Heart left ventricle (tissue), 16 donors: ENCODE measurements around the gene CDCA3. TPM values are rescaled to one million over a fixed set of nuclear protein-coding genes. Genes with fewer than 3 reads are reported as not detected.
A peak's percentile ranks its signal among the peaks of the same experiment; 100 is the strongest.

Source experiments
- ATAC-seq, 4 donors: fragments of 200-7000 bp; cut with Tn5 transposase; one replicate each; pipeline ENCODE4 v1.9.1; 2020 to 2022; ENCODE audit warnings: moderate library complexity in 4 of 4, mild to moderate bottlenecking in 3 of 4, moderate number of reproducible peaks in 1 of 4
- DNase-seq, 5 donors: peaks; one replicate each; pipeline ENCODE4 v3.0.0-alpha.2; 2020
- H3K27ac ChIP-seq, 12 donors: fragments of 200-600 bp; sonication (generic) in 4 of 12; one replicate each; pipeline versions ENCODE4 v1.5.0 to v1.8.0; 2016 to 2022; ENCODE audit warnings: mild to moderate bottlenecking in 2 of 12
- H3K27me3 ChIP-seq, 9 donors: fragments of 200-600 bp; sonication (generic) in 2 of 9; one replicate each; pipeline versions ENCODE4 v1.5.1 to v1.8.0; 2016 to 2022; ENCODE audit warnings: mild to moderate bottlenecking in 3 of 9
- H3K36me3 ChIP-seq, 9 donors: fragments of 200-600 bp; sonication (generic) in 2 of 9; one replicate each; pipeline versions ENCODE4 v1.5.0 to v1.8.0; 2018 to 2022; ENCODE audit warnings: mild to moderate bottlenecking in 2 of 9
- H3K4me1 ChIP-seq, 12 donors: fragments of 200-600 bp; sonication (generic) in 4 of 12; one replicate each; pipeline versions ENCODE4 v1.5.0 to v1.8.0; 2016 to 2022; ENCODE audit warnings: mild to moderate bottlenecking in 3 of 12
- H3K4me3 ChIP-seq, 12 donors: fragments of 200-600 bp; sonication (generic) in 4 of 12; one replicate each; pipeline versions ENCODE4 v1.5.0 to v1.8.0; 2017 to 2022; ENCODE audit warnings: mild to moderate bottlenecking in 9 of 12, moderate library complexity in 4 of 12
- H3K9me3 ChIP-seq, 12 donors: fragments of 200-600 bp; sonication (generic) in 4 of 12; one replicate each; pipeline versions ENCODE4 v1.5.0 to v1.8.0; 2016 to 2022; ENCODE audit warnings: mild to moderate bottlenecking in 1 of 12
- CTCF ChIP-seq, 12 donors: fragments of 200-600 bp; sonication (generic) in 4 of 12; IDR thresholded peaks; one replicate each; pipeline versions ENCODE4 v1.5.0 to v1.8.0; 2018 to 2022; ENCODE audit warnings: antibody characterized with exemption in 12 of 12, mild to moderate bottlenecking in 5 of 12
- POLR2A ChIP-seq, 2 donors: fragments of 450-650 bp; IDR thresholded peaks; one replicate each; pipeline ENCODE4 v1.6.1; 2017; ENCODE audit warnings: antibody characterized with exemption in 2 of 2, mild to moderate bottlenecking in 2 of 2, moderate library complexity in 2 of 2
- WGBS, 4 donors: extraction: QIAGEN DNeasy Blood & Tissue Kit in 2 of 4; methylation state at CpG; one replicate each; pipeline versions ENCODE4 v1.1.5 to v1.1.7; 2013 to 2018; 5-methylcytosine and 5-hydroxymethylcytosine counted together
- intact Hi-C, 10 donors: fragments of 100-400 bp; cut with DNase I; formaldehyde crosslinking; loops; one replicate each; pipeline versions ENCODE4 v1.11.1 to v1.14.2; 2022
- polyA plus RNA-seq, 2 donors: library from polyadenylated mRNA; stranded (reverse); fragments of 200-250 nt; gene quantifications; one replicate each; pipeline ENCODE4 v1.2.3, GENCODE V29; 2013
- total RNA-seq, 9 donors: library from RNA; depleted of rRNA in 2 of 9; stranded (reverse); fragments of >200 nt in 2 of 9; fragmentation: NEBNext Ultra II Directional in 3 of 9; extraction: Animal tissue kit (Norgen Biotek cat#: 25700) in 3 of 9; gene quantifications; one replicate each; pipeline versions ENCODE4 v1.1.0 to v1.2.4, GENCODE V29; 2016 to 2023
- donor health status: ischemic (EF 13 %, LVEDD 7.1; RV severe dilation, severe dysfunction).
- donor health status: healthy with polysubstance abuse.
- donor health status: DM: no; HTN: yes; CAD: no.
- donor health status: DM: no; HTN: no; CAD: no.
- donor health status: ischemic (EF 25% LVEDD 6.9; RV normal size, moderate dysfunction).
- donor health status: ischemic (EF 25% LVEDD 5.7; RV mildly dilated, moderate dysfunction).
- donor health status: healthy.
- donor health status: DM: yes; HTN: yes; CAD: no.
- donor health status: ischemic (EF 35%, LVEDD 5.7; RV mildly dilated, moderate dysfunction).
- donor health status: nonischemic (EF 11% LVEDD 7.7; RV severe dilation, severe dysfunction).
- donor health status: DM: yes; HTN: yes; CAD: no.
- donor health status: PGD.
- donor health status: ischemic (EF 29% LVEDD 5.4; RV normal size, mild dysfunction).
- donor health status: nonischemic (EF 23%, LVEDD 6.1; RV moderate dilation, normal function).

The CDCA3 gene
- total and polyA plus RNA-seq, 11 donors = 0.42 to 8.3 (median 0.93) TPM; not detected in 1

DNA sequence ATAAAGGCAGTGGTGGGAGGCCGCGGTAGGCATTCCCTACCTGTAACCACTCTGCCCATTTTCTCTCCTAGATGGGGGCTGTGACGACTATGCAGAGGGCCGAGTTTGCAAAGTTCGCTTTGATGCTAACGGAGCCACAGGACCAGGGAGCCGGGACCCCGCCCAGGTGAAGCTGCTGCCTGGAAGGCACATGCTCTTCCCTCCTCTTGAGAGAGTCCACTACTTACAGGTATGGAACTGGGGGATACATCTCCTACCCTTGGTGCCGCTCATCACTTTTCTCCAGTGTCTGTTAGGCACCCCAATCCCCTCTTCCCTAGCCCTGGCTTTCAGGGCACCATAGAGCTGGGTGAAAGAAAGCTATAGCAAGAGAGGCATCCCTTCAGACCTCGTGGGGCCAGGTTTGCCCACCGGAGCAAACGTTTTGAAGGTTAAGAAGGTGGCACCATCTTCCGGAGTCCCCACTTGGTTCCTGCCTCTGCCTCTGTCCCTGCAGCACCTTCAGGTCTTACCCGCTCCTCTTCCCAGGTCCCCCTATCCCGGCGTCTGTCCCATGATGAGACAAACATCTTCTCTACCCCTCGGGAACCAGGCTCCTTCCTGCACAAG lies 24.9 kb downstream of the CDCA3 start:
- TF ChIP-seq CTCF (IDR thresholded peaks at IDR 0.05) = no peak
- no peak for TF ChIP-seq POLR2A (IDR thresholded peaks at IDR 0.05)
- H3K4me1 ChIP-seq = peaks cover 0 to 51% (median 25%) of the 10 kb centered on the region in 12 donors

GRCh38 chr12:6825398-6826124 lies 25.5 kb downstream of the CDCA3 start:
- Histone ChIP-seq H3K4me3 (peak overlapping the region in 5 of 12 donors; percentile 5 to 36 (median 24)), H3K36me3 (peaks cover 0 to 2% (median 0%) of the 10 kb centered on the region in 9 donors), H3K27ac (no peak overlapping the region)

More for the DNA sequence above, 24.9 kb downstream of the CDCA3 start:
- H3K4me3 ChIP-seq = no peak overlapping the region
- H3K36me3 ChIP-seq = peaks cover 0 to 8% (median 0%) of the 10 kb centered on the region in 9 donors
- H3K9me3 ChIP-seq = no peaks in the 10 kb centered on the region
- intact Hi-C loops = loop anchor here (5.0 to 10.0 kb wide), 5 partner anchors 51 to 211 kb away; partner anchors contain the start of genes MLF2 (in 6 of the 10) and LAG3 (in 1 of the 10)
- ATAC-seq (no peak), DNase-seq (peak in 1 of 5 donors; percentile 29)
- 75 to 84% (median 82%) methylated on average over 14 to 17 of the region's 17 CpGs for WGBS, 4 donors
- peaks cover 0 to 21% (median 0%) of the 10 kb centered on the region in 9 donors for H3K27me3 ChIP-seq
- H3K27ac ChIP-seq = no peak overlapping the region

DNA sequence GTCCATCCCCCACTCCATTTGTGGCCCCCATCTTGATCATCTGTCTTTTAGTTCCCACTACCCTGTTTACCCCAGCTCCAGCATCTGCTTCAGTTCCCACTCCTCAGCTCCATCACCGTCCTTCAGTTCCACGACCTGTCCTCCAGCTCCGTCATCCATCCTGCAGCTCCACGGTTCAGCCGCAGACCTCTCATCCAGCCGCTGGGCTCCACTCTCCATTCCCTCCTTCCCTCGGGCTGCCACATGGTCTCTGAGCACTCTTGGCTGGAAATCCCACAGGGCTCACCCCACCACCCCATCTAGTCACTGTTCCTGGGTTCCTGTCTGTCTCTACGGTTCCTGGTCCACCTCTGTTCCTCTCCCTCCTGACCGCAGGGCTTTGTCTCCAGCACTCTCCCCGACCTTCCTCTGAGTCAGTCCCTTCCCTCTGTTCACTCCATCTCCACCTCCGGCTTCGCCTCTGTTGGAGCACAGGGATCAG lies 26.1 kb downstream of the CDCA3 start:
- H3K36me3 ChIP-seq = peaks cover 0 to 1% (median 0%) of the 10 kb centered on the region in 9 donors
- 46 to 50% (median 49%) methylated on average over 11 to 12 of the region's 12 CpGs for WGBS, 4 donors
- ATAC-seq (no peak), DNase-seq (peak in 1 of 5 donors; percentile 18)
- peaks cover 0 to 55% (median 28%) of the 10 kb centered on the region in 12 donors for H3K4me1 ChIP-seq
- H3K9me3 ChIP-seq = no peaks in the 10 kb centered on the region
- H3K4me3 ChIP-seq = peak overlapping the region in 5 of 12 donors; percentile 5 to 36 (median 24)
- H3K27ac ChIP-seq = no peak overlapping the region
- TF ChIP-seq CTCF (IDR thresholded peaks at IDR 0.05) = no peak
- TF ChIP-seq POLR2A (IDR thresholded peaks at IDR 0.05) = no peak
- H3K27me3 ChIP-seq = peaks cover 0 to 21% (median 0%) of the 10 kb centered on the region in 9 donors
- intact Hi-C loops = loop anchor here (1.0 to 10.0 kb wide), 8 partner anchors 46 to 210 kb away; partner anchors contain the start of genes MLF2 (in 7 of the 10) and LAG3 (in 1 of the 10)

More at GRCh38 chr12:6825398-6826124, 25.5 kb downstream of the CDCA3 start:
- Histone ChIP-seq H3K9me3 (no peaks in the 10 kb centered on the region), H3K4me1 (peaks cover 0 to 55% (median 27%) of the 10 kb centered on the region in 12 donors), H3K27me3 (peaks cover 0 to 21% (median 0%) of the 10 kb centered on the region in 9 donors)
- WGBS, 4 donors = 11 to 15% (median 13%) methylated on average over 16 to 19 of the region's 19 CpGs
- DNase-seq = peak; percentile 83 to 92 (median 86)
- peak; percentile 58 to 69 (median 60) for ATAC-seq
- intact Hi-C loops = loop anchor here (1.0 to 10.0 kb wide), 8 partner anchors 47 to 211 kb away; partner anchors contain the start of genes MLF2 (in 6 of the 10) and LAG3 (in 1 of the 10)
- TF ChIP-seq POLR2A (IDR thresholded peaks at IDR 0.05) = no peak
- TF ChIP-seq CTCF (IDR thresholded peaks at IDR 0.05) = peak; percentile 82 to 95 (median 91)
